NCI-H510A (cell line): ENCODE results near the gene QSER1.
"Not testable (repeated sequence)": the region's sequence is repeated elsewhere in the genome, so short reads cannot be mapped to it uniquely, and the experiment has no call there.

Experiments used
- DNase-seq: peaks from one replicate; lab custom pipeline; 2025; lab: John Stamatoyannopoulos, UW

QSER1 gene

DNA sequence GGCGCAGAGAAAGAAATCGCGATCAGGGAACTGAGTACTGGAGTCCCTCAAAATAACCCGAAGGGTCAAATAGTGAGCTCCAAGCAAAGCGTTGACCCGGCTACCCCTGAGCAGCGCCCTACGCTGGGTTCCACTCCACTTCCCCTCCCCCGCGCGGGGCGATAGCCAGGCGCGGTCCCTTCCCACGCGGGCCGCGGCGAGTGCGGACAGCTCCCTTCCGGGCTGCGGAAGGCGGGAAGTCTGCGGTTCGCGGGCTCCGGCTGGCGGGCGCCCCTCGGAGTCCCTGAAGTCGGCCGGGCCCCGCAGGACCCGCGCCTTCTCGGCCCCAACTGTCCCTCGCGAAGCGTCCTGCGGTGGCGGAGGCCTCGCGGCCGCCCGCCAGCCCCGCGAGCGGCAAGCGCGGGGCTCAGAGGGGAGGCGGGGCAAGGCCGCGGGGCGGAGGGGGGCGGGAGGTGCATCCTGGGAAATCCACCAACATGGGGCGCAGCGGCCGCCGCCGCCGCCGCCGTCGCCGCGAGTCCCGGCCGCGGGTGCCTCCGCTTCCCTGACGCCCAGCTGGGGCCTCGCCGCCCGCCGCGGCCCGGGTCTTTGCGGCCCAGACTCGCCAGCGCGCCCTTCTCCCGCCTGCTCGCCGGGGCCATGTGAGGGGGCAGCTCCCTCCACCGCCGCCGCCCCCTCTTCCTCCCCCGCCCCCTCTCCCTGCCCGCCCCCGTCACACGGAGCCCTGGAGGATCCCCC lies at the start of gene QSER1:
Gene QSER1 (plus strand): TSS at position 457 of the 738 bp plus-strand sequence. CDS start 315 bp downstream, outside the sequence.
- DNase-seq: peak; percentile 38

DNA sequence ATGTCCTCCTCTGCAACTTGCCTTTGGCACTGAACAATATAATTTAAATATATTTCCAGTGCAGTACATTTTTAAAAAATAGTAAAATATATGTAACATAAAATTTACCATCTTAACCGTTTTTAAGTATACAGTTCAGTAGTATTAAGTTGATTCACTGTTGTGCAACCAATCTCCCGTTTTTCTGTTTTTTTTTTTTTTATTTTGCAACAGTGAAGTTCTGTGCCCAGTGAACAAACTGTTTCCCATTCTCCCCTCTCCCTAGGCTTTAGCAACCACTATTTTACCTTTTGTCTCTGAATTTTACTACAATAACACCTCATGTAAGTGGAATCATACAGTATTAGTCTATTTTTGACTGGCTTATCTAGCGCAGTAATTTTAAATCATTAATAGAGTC lies 49.1 kb upstream of the QSER1 start:
- DNase-seq: no peak

DNA sequence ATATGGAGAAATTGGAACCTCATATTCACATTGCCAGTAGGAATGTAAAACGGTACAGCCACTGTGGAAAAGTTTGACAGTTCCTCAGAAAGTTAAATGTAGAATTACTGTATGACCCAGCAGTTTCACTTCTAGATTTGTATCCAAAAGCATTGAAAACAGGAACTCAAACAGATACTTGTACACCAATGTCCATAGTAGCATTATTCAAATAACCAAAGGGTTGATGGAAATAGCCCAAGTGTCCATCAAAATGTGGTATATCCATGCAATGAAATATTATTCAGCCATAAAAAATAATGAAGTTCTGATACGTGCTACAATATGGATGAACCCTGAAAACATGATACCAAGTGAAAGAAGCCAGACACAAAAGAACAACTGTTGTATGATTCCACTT lies 45.1 kb upstream of the QSER1 start:
- no peak for DNase-seq

DNA sequence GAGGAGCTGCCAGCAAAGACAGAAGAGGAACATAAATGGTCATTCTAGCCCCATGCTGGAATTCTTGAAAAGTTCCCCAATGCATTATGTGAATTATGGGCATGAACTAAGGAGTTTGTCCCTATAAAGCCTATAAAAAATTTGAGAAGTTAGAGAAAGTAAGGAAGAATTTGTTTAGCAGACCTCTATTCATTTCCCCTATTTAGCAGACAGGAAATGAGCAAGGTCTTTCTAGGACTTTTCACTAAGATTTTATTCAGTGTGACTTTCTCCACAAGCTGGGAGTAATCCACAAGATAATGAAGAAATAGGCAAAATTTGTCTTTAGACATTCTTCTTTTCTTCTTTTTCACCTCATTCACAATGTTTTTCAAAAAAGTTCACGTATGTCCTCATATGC lies 42.9 kb upstream of the QSER1 start:
- no peak for DNase-seq

DNA sequence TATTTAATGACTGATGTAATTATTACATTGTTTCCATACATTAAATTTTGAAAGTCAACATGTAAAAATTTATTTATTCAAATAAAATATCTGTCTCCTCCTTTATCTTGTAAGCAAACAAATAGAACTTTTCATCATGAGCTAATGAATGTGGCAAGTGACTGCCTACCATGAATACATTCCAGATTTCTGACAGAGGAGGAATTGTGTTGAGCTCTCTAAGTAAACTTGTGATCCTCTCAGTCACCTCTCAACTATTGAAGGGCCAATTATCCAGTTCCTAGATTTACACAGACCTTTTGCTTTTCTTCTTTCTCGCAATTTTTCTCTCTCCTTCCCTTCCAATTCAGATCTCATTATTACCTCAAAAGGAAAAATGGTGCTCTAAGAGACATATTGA lies 41.4 kb upstream of the QSER1 start:
- no peak for DNase-seq

DNA sequence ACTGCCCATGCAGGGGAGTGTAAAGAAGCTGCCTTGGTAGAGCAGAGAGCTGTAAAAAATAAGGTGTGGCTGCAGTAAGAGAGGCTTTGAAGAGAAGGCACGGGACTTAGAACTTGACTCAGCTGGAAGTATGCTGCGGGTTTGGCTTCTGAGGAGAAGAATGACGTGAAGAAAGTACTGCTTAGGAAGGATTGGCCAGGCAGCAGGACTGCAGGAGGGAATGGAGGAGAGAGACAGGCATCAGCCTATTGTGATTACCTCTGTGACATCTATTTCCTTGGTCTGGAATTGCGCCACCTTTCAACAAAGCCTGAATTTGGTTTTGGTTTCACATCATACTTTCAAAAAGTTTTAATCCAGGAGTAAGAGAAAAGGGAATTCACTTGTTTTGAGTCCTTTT lies 40.4 kb upstream of the QSER1 start:
- no peak for DNase-seq

DNA sequence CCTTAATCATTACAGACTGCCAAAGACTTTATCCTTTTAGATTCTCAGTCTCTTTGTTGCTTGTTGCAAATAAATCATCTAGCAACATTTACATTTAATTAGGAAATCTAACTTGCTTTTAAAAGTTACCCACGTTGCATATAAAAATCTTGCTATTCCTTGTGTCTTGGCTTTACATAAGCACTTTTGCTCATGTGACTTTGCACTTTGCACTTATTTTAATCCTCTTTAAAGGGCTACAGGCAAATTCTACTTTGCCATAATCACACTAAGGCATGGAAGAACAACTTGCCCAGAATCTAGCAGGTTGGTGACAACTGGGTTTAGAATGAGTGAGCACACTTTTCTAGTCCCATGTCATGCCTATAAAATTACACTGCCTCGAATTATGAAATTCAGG lies 37.0 kb upstream of the QSER1 start:
- no peak for DNase-seq

DNA sequence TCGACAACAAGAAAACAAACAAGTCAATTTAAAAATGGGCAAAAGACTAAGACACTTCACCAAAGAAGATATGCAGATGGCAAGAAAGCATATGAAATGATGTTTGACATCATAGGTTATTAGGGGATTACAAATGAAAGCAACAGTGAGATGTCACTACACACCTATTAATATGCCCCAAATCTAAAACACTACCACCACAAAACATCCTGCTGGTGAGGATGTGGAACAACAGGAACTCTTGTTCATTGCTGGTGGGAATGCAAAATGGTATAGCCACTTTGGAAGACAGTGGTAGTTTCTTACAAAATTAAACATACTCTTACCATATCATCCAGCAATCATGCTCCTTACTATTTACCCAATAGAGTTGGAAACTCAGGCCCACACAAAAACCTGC lies 33.9 kb upstream of the QSER1 start:
- DNase-seq: no peak

DNA sequence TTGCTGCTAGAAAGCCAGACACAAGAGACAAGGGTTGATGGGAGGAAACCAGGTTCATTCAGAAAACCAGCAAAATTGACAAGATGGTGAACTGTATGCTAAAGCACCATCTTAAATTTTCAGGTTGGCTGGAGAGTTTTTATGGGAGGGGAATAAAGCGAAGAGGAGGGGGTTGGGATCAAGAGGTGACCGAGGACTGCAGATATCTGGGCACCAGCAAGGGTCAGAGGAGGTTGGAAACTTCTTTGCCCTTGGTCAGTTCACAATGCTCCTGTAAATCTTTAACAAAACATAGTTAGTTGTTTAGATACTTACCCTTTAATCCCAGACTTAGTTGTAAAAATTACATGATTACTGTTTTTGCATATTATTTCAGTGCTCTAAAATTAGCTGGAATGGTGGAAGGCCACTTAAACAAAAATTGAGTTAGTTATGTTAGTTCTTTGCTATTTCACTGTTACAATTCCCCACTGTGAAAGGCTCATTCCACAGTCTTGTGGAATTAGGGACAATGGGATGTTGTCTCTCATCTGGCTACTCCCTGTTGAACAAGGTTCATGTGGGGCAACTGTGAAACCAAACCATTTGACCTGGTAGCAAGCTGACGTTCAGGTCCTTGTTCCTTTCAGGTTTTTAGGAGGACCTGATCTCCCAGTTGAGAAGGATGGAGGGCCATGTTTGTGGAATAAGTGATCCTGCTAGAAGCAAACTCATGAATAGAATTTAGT lies 30.6 kb upstream of the QSER1 start:
- DNase-seq: no peak

DNA sequence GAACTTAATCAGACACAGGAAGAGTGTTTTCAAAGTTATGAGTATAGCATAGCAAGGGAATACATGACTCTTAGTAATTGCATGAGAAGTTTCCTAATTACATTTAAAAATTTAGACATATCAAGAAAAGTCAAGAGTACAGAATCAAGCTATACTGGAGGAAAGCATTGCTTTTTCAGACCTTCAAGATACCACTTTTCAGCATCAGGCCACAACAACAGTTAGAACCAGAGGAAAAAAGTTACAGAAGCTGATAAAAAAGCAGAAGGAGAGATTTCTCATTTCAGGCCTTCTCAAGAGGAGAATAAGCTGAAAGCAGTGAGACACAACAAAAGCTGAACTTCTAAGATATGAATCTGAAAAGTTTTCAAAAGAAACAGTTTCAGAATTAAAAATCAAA lies 28.1 kb upstream of the QSER1 start:
- DNase-seq: no peak

DNA sequence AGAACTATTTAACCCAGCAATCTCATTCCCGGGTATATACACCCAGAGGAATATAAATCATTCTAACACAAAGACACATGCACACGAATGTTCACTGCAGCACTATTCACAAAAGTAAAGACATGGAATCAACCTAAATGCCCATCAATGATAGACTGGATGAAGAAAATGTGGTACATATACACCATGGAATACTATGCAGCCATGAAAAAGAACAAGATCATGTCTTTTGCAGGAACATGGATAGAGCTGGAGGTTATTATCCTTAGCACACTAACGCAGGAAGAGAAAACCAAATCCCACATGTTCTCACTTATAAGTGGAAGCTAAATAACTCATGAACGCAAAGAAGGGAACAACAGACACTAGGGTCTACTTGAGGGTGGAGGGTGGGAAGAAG lies 23.9 kb upstream of the QSER1 start:
- DNase-seq: not testable (repeated sequence)

DNA sequence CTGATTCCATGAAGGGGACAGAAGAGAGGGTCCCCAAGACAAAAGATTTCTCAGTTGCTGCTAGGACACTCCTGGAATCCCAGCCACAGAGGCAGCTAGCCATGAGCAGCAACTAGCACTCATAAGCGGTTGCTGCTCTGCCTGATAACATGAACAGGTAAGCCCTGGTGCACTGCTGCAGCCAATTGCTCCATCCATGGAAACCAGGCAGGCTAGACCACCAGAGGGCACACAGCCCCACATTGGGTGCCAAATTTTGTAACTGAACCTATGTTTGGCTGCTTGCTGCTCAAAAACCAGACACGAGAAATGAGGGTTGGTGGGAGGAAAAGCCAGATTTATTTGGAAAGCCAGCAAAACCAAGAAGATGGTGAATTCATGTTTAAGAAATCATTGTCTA lies 21.9 kb upstream of the QSER1 start:
- no peak for DNase-seq

DNA sequence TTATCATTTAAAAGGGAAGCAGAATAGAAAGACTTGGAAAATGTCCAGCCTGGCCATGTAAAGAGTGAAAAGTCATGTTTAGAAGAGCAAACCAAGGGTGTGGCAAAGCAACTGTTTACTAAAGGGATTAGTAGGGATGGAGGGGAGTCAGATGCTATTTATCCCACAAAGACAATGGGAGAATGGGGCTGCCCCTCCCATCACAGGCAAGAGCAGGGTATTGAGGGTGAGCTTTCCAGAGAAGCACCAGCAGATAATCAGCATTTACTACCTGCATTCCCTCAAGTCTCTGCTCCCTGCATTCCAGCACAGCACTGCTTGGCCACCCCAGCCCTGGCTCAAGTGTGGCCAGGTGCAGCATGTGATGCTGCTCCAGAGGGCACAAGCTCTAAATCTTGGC lies 18.5 kb upstream of the QSER1 start:
- DNase-seq: no peak

DNA sequence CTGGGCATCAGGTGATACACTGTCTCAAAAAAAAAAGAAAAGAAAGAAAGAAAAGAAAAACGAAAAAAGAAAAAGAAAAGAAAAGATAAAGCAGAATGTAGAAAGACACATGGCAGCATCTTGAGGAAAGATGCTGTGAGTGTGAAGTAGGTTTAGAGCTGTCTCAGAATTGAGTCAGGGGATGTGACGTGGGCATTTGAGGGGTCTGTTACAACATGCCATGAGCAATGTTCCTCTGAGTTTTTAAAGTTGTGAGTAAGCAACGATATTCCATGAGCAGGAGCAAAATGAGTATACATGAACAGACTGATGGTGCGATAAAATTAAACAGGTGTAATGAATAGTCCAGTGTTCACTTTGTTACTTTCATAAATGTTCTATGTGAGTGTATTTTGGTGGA lies 11.3 kb upstream of the QSER1 start:
- DNase-seq: no peak

DNA sequence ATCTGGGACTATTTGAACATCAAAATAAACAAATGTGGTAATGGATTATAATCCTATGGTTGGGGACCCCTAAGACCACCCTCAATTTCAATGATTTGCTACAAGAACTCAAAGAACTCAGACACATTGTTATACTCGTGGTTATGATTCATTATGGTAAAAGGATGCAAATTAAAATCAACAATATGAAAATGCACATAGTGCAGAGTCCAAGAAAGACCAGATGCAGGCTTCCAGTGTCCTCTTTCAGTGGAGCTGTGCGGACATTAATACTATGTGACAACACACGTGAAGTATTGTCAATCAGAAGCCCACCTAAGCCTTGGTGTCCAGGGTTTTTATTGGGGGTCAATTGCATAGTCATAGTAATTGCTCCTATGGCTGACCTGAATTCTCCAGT lies 9.2 kb upstream of the QSER1 start:
- no peak for DNase-seq

DNA sequence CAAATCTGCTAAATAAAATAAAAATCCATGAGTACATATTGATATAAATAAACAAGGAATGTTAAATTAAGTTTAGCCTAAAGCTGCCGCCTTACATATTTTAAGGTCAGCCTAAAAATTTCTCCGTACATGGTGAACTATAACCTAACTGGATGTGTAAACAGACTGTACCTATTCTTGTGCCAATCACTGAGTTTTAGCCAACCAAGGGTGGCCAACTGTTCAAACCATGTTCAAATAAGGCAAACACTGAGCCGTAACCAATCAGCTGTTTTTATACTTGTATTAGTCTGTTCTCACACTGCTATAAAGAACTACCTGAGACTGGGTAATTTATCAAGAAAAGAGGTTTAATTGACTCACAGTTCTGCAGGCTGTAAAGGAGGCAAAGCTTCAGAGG lies 8.6 kb upstream of the QSER1 start:
- DNase-seq: no peak

DNA sequence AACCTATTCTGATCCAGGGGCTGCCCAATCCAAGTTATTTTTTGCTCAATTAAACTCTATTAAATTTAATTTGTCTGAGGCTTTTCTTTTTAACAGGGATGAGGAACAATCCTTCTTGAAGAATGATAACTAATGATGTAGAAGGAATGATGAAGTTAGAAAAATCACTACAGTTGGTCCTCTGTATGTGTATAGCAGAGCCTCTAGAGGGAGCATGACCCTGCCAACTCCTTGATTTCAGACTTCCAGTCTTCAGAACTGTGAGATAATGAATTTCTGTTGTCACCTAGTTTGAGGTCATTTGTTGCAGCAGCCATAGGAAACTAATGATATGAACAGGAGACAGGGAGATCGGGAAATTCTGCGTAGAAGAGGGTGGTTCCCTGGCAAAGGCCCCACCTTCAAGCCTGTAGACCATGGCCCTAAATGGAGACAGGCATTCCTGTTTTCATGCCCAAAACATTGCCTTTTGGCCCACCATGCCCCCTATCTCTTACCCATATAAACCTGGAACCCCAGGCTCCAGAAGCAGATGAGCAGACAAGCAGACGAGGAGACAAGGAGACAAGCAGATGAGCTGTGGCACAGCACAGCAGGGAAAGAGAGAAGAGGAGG lies 7.7 kb upstream of the QSER1 start:
- DNase-seq: no peak

DNA sequence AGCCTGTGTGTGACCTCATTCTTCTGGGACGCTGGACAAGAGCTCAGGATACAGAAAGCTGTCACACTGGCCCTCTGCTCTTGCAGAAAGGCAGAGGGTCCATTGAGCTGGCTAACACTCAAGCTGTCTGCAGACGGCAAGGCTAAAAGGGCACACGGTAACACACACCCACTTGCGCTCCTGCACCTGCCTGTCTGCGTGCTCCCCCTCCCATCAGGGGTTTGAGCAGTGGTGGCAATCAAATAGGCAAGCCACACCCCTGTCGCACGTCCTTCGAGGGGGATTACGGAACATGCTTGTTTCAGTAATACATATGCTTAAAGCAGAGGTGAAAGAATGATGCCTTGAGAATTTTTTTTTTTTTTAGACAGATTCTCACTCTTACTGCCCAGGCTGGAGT lies 7.1 kb upstream of the QSER1 start:
- no peak for DNase-seq

DNA sequence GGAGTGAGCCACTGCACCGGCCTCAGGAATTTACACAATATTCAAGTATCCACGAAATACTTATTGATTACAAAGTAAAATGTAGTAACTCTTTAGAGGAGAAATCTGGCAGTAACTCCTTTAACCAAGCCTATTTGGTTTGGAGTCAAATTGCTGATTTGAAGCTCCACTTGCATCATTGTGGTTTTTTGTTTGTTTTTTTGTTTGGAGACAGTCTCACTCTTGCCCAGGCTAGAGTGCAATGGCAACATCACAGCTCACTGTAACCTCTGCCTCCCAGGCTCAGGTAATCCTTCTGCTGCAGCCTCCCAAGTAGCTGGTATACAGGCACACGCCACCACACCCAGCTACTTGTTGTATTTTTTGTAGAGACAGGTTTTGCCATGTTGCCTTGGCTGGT lies 6.4 kb upstream of the QSER1 start:
- no peak for DNase-seq

DNA sequence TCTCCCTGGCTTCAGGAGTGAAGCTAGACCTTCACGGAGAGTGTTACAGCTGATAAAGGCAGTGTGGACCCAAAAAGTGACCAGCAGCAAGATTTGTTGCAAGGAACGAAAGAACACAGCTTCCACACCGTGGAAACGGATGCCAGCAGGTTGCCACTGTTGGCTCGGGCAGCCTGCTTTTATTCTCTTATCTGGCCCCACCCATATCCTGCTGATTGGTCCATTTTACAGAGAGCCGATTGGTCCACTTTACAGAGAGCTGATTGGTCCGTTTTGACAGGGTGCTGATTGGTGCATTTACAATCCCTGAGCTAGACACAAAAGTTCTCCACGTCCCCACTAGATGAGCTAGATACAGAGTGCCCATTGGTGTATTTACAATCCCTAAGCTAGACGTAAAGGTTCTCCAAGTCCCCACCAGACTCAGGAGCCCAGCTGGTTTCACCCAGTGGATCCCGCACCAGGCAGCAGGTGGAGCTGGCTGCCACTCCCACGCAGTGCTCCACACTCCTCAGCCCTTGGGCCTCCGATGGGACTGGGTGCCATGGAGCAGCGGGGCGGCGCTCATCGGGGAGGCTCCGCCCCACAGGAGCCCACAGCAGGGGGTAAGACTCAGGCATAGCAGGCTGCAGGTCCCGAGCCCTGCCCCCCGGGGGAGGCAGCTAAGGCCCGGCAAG lies 4.8 kb upstream of the QSER1 start:
- not testable (repeated sequence) for DNase-seq

DNA sequence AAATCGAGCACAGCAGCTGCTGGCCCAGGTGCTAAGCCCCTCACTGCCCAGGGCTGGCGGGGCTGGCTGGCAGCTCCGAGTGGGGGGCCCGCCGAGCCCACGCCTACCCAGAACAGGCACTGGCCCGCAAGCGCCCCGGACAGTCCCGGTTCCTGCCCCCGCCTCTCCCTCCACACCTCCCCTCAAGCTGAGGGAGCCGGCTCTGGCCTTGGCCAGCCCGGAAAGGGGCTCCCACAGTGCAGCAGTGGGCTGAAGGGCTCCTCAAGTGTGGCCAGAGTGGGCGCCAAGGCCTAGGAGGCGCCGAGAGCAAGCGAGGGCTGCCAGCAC lies 4.3 kb upstream of the QSER1 start:
- not testable (repeated sequence) for DNase-seq

DNA sequence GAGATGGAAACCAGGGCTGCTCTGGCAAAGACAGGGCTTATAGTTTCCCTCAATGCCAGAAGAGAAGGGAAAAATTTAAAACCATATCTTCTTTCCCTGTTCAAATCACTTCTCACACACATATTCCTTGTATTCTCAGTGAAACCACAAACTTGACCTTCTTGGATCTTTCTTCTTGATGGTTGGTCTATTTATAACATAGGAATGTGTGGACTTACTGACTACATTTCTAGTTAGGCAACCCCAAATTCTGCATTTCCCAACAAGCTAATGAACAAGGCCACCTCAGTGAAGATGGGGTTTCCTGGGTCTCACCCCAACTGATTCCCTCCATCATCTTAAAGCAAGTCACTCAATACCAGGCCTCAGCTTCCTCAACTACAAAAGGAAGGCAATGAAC lies 3.8 kb upstream of the QSER1 start:
- DNase-seq: no peak
